SJSA1 (cell line): ENCODE data around the gene TLDC2. TPM values are rescaled to one million over a fixed set of nuclear protein-coding genes. Genes with fewer than 3 reads are reported as not detected.

Source experiments
- DNase-seq, 2 experiments: peaks; one replicate each; pipeline ENCODE4 v3.0.0-alpha.2; 2015 to 2020; ENCODE audit warnings: low spot score in 2 of 2, low read depth in 1 of 2
- H3K27ac ChIP-seq: fragments of 250-450 bp; sonication (Bioruptor Pico); 2 replicates; pipeline ENCODE4 v1.5.1; 2020; ENCODE audit warnings: mild to moderate bottlenecking, moderate library complexity
- H3K27me3 ChIP-seq: fragments of 250-450 bp; sonication (Bioruptor Pico); replicated peaks from 2 replicates; pipeline ENCODE4 v1.5.1; 2020; ENCODE audit warnings: mild to moderate bottlenecking, moderate library complexity
- H3K36me3 ChIP-seq: fragments of 250-450 bp; sonication (Bioruptor Pico); 2 replicates; pipeline ENCODE4 v1.5.1; 2020; ENCODE audit warnings: mild to moderate bottlenecking
- H3K4me1 ChIP-seq: fragments of 250-450 bp; sonication (Bioruptor Pico); replicated peaks from 2 replicates; pipeline ENCODE4 v1.6.1; 2021; ENCODE audit warnings: mild to moderate bottlenecking
- H3K4me3 ChIP-seq: fragments of 250-450 bp; sonication (Bioruptor Pico); 2 replicates; pipeline ENCODE4 v1.5.1; 2020; ENCODE audit warnings: mild to moderate bottlenecking
- H3K9me3 ChIP-seq: fragments of 250-450 bp; sonication (Bioruptor Pico); replicated peaks from 2 replicates; pipeline ENCODE4 v1.5.1; 2020; ENCODE audit warnings: mild to moderate bottlenecking
- total RNA-seq: library from RNA; depleted of rRNA; stranded (reverse); fragments of >200 nt; shearing (Covaris generic); gene quantifications from 2 replicates; pipeline ENCODE4 v1.2.3, GENCODE V29; 2014

TLDC2 gene
- total RNA-seq, 1 experiment from 2014 or later: not detected

DNA sequence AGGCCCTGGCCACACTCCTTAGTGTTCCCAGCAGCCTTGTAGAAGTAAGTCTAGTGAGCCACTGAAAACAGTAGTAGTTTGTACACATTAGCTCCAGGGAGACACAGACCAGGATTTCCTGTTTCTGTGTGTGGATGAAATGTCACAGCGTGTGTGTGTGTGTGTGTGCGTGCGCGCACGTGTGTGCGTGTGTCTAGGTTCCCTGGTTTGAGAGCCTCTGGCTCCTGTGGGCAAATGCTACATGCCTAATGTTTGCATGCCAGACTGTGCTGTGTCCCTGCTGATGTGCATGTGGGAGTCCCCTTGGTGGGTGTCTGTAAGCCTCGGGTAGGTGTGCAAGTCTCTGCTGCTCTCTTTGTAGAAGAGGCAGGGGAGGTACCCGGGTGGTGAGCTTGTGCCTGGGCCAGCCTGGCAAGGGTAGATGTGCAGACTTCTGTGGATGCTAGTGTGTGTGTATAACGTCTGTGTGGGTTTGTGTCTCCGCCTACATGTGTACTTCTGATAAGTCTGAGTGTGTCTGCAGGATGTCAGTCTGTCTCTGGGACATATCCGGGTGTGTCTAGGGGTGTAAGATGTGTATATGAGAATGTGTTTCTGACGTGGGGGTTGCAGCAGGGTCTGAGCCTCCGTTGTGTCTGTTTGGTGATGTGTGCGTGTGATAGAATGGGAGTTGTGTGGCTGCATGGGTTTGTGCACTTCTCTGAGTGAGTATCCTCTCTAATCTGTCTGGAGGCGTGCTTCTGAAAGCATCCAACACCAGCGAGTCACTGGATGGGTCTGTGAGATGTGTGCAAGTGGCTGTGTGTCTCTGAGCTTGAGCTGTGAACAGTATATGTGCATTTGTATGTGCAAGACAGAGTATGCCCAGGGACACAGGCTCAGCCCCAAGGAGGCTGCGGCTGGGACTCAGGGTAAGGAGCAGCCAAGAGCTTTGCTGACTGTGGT lies 19.0 kb upstream of the TLDC2 start:
- DNase-seq: peak in 1 of 2 experiments; percentile 51
- Histone ChIP-seq H3K27ac (peak overlapping the region; percentile 63), H3K27me3 (no peaks in the 10 kb centered on the region), H3K9me3 (no peaks in the 10 kb centered on the region), H3K4me3 (no peak overlapping the region), H3K4me1 (peaks cover 83% of the 10 kb centered on the region), H3K36me3 (peaks cover 63% of the 10 kb centered on the region)

DNA sequence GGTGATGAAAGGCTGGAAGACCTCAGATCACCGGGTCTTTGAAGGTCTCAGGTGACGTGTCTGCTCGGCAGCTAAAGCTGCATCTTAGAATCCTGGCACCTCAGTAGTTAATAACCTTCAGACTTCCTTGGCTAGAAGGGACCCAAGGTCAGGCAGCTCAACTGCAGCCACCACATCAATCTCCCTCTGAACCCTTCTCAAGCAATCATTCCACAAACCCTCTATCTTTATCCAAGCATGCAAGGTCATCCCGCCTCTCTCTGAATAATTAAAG lies 16.7 kb upstream of the TLDC2 start:
- no peak for DNase-seq
- Histone ChIP-seq H3K27me3 (no peaks in the 10 kb centered on the region), H3K9me3 (peaks cover 3% of the 10 kb centered on the region; the same call in 1 of the 2 replicates), H3K4me3 (no peak overlapping the region), H3K4me1 (peaks cover 76% of the 10 kb centered on the region), H3K27ac (no peak overlapping the region), H3K36me3 (peaks cover 63% of the 10 kb centered on the region)

DNA sequence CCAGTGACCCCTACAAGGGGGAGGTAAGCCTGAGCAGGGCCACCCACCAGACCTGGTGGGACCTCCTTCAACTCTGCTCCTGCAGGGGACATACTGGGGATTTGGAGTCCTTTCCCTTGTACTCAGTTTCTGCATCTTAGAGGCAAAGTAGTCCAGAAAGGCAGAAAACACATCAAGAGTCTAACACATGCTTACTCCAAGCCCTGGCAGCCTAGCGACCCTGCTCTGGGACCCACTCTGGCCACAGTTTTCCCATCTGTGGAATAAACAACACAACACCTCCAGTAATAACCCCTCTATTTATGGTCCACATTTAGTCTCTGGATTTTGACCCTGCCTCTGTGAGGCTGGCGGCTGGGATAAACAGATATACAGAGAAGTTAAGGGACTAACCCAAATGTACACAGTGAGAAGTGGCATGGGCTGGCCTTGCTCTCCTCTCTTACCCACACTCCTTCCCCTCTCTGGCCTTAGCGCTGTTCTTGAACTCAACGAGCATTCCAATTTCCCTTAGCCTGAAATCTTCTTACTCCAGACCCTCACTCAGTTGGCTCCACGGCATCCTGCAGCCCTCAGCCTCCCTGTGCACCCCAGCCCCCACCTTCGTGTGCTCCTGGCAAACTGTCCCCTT lies 16.1 kb upstream of the TLDC2 start:
- no peak for DNase-seq
- Histone ChIP-seq H3K4me3 (no peak overlapping the region), H3K4me1 (peaks cover 73% of the 10 kb centered on the region), H3K27ac (no peak overlapping the region), H3K36me3 (peaks cover 63% of the 10 kb centered on the region), H3K27me3 (no peaks in the 10 kb centered on the region), H3K9me3 (peaks cover 3% of the 10 kb centered on the region; the same call in 1 of the 2 replicates)

DNA sequence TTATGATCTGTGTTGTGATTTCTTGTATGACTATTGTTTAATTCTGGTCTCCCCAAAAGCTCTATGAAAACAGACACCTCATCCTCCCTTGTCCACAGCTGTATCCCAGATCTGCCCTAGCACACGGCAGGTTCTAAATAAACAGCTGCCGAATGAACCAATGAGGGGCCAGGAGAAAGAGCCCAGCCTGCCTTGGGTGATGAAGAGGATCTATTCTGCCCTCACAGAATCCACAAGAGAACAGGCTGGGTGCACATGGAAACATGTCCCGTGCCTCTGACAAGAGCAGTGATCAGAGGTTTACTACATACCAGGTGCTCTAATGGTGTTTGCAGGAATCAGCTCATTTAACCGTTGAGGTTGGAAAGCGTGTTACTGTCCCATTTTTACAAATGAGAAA lies 15.6 kb upstream of the TLDC2 start:
- H3K36me3 ChIP-seq: peaks cover 58% of the 10 kb centered on the region
- H3K4me1 ChIP-seq: peaks cover 68% of the 10 kb centered on the region
- H3K27me3 ChIP-seq: no peaks in the 10 kb centered on the region
- peaks cover 3% of the 10 kb centered on the region; the same call in 1 of the 2 replicates for H3K9me3 ChIP-seq
- H3K4me3 ChIP-seq: no peak overlapping the region
- H3K27ac ChIP-seq: no peak overlapping the region
- DNase-seq: no peak

DNA sequence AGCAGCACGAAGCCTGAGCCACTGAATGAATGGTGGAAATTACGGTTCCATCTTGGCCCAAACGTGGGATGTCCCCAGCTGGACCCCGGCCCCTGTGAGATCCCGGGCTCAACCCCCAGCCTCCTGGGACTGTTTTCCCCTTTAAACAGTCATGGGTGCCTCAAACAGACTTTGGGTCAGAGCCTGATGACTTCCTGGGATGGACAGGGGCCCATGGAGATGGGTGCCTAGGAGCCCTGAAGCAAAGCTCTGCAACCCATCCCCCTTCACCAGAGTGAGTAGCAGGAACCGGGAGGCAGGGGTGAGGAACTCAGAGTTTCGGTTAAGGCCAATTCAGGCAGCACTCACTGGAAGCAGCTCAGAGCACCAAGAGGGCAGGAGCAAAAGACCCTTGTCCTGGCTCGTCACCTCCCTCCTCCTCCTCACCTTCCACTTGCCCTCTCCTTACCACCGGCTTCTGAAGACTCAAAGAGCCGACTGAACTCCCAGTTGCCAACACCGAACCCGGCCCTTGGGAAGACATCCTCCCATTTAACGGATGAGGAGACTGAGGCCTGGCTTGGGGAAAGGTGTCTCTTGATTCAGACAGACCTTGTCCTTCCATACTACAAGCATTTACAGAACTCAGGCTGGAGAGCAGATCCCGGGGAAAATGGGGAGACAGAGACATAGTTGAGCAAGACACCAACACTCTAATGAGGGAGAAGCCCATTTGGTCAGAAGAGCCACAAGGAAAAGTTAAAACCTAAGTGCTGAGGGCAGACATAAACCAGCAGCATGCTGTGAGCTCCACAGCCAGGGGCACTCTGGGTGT lies 14.9 kb upstream of the TLDC2 start:
- peak overlapping the region; percentile 91 for H3K27ac ChIP-seq
- peaks cover 55% of the 10 kb centered on the region for H3K36me3 ChIP-seq

GRCh38 chr20:36861625-36861874 lies 14.4 kb upstream of the TLDC2 start:
- peak overlapping the region; percentile 91 for H3K27ac ChIP-seq
- peaks cover 3% of the 10 kb centered on the region; the same call in 1 of the 2 replicates for H3K9me3 ChIP-seq
- H3K36me3 ChIP-seq: peaks cover 55% of the 10 kb centered on the region
- no peaks in the 10 kb centered on the region for H3K27me3 ChIP-seq
- DNase-seq: no peak
- H3K4me3 ChIP-seq: peak overlapping the region; percentile 98
- peaks cover 56% of the 10 kb centered on the region for H3K4me1 ChIP-seq

More for the DNA sequence above, 14.9 kb upstream of the TLDC2 start:
- H3K9me3 ChIP-seq: peaks cover 3% of the 10 kb centered on the region; the same call in 1 of the 2 replicates
- peak overlapping the region; percentile 98 for H3K4me3 ChIP-seq
- H3K27me3 ChIP-seq: no peaks in the 10 kb centered on the region
- no peak for DNase-seq
- H3K4me1 ChIP-seq: peaks cover 61% of the 10 kb centered on the region

DNA sequence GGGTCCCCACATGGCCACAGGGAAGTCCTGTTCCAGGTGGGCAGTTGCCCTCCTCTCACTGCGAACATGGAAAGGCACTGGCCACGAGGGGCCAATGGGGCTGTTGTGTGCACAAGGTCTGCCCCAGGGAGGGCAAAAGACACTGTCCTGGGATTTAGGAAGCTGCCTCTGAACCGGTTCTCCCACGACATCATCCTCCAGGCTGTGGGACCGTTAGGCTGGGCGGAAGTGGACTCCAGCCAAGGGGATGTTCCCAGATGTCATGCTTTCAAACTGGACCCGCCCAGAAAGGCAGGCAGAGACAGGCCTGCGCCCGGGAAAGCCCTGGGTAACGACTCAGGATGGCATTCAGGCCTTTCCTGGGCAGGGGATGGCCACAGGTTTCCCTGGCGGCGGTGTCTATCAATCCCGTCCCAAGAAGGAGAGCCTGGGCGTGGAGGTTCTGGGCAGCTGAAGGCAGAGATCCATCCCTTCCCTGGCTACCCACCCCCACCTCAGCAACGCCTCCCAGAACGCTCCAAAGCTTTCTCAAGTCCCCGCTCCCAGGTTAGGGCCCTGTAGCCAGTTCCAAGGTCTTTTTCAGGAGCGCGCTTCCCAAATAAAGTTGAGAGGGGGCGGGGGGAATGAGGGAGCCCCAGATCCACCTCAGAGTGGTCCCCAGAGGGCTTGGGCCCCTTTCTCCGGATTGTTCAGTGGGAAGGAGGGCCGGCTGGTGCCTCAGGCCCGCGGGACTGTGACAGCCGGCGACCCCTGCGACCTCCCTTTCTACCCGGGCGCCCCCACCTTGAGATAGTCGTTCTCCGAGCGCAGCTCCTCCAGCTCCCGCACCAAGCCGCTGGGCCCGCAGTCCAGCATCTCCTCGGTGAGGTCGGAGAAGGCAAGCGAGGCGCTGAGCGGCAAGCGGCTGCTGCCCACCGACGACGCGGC lies 13.8 kb upstream of the TLDC2 start:
- H3K36me3 ChIP-seq: peaks cover 53% of the 10 kb centered on the region
- peak overlapping the region; percentile 91 for H3K27ac ChIP-seq
- DNase-seq: peak; percentile 90 to 94
- H3K4me1 ChIP-seq: peaks cover 50% of the 10 kb centered on the region
- H3K9me3 ChIP-seq: peaks cover 3% of the 10 kb centered on the region; the same call in 1 of the 2 replicates
- H3K4me3 ChIP-seq: peak overlapping the region; percentile 98
- no peaks in the 10 kb centered on the region for H3K27me3 ChIP-seq

- H3K4me1 ChIP-seq: peaks cover 44% of the 10 kb centered on the region
- H3K27me3 ChIP-seq: no peaks in the 10 kb centered on the region
- peak in 1 of 2 experiments; percentile 25 for DNase-seq
- H3K36me3 ChIP-seq: peaks cover 47% of the 10 kb centered on the region
- peak overlapping the region; percentile 45 for H3K27ac ChIP-seq
- peak overlapping the region; percentile 98 for H3K4me3 ChIP-seq
- peaks cover 3% of the 10 kb centered on the region; the same call in 1 of the 2 replicates for H3K9me3 ChIP-seq
These were observed 12.9 kb upstream of the TLDC2 start for GRCh38 chr20:36862857-36863668.

DNA sequence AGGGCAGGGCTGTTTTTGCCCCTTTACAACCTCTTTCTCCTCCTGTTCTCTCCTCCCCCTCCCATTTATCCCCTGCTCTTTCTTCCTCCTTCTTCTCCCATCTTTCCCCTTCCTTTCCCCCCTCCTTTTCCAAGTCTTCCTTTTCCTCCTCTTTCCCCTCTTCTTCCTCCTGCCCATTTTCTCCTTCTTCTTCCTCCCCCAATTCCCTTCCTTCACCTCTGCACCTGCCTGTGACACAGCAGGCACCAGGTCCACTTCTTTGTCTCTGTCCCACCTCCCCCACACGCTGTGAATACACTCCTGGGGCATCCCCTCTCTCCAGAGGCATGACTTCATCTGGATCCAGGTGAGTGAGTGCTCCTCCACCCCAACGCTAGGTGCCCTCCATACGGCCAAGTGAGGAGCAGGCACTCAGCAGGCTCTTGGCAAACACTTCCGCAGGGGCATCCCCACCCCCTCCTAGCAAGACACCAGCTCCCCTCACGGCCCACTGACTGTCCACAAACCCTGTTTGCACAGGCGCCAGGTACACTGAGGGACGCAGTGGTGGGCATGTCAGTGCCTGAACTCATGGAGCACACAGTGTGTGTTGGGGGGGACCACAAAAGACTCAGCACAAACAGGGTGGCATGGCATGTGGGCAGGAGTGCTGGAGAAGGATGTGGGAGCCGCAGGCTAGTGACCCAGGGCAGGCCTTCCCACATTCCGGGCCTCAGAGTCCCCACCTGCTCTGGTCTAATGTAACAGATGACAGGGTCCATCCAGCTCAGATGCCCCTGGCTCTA lies 10.7 kb upstream of the TLDC2 start:
- Histone ChIP-seq H3K4me3 (no peak overlapping the region), H3K4me1 (peaks cover 24% of the 10 kb centered on the region), H3K27me3 (no peaks in the 10 kb centered on the region), H3K27ac (no peak overlapping the region), H3K36me3 (peaks cover 29% of the 10 kb centered on the region), H3K9me3 (peaks cover 3% of the 10 kb centered on the region; the same call in 1 of the 2 replicates)
- DNase-seq: no peak

DNA sequence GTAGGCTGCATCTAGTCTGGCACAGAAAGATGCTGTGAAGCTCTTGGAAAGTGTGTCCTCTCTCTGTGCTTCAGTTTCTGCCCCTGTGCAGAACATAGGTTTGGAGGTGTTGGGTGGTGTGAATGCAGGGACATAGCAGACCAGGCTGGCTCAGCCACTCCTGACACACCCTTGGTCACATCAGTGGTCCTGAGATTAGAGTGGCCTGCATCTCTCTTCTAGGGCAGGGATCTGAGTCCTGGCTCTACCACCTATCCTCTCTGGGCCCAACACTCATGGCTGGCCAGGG lies 10.1 kb upstream of the TLDC2 start:
- Histone ChIP-seq H3K9me3 (peaks cover 3% of the 10 kb centered on the region; the same call in 1 of the 2 replicates), H3K27me3 (no peaks in the 10 kb centered on the region), H3K4me3 (no peak overlapping the region), H3K27ac (no peak overlapping the region), H3K36me3 (peaks cover 24% of the 10 kb centered on the region), H3K4me1 (peaks cover 19% of the 10 kb centered on the region)
- no peak for DNase-seq

DNA sequence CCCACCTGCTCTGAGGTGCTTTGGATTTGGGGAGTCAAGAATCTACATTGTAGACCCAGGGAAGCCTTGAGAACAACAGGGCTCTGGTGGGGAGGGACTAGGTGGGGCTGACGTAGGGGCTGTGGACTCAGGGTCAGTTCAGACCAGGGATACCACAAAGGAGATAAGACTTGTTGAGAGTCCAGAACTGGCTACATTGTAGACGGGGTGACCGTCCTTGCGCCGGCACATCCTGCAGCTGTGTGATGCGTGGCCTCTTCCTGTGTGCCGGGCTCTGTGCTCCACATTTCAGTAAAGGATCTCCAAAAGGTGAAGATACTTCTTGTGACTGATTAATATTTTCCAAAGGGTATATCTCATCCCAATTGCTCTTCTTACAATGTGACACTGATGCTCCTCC lies 9.8 kb upstream of the TLDC2 start:
- Histone ChIP-seq H3K27me3 (no peaks in the 10 kb centered on the region), H3K9me3 (peaks cover 3% of the 10 kb centered on the region; the same call in 1 of the 2 replicates), H3K4me1 (peaks cover 15% of the 10 kb centered on the region), H3K36me3 (peaks cover 20% of the 10 kb centered on the region), H3K27ac (no peak overlapping the region), H3K4me3 (no peak overlapping the region)
- DNase-seq: no peak
